B cell (primary cell): Measurements from ENCODE around the gene SELENOV. TPM values are rescaled to one million over a fixed set of nuclear protein-coding genes. Genes with fewer than 3 reads are reported as not detected.

ENCODE experiments used
- ATAC-seq: fragments of 200-7000 bp; cut with Tn5 transposase; one replicate; pipeline ENCODE4 v1.10.0; 2021; ENCODE audit warnings: low read depth, mild to moderate bottlenecking, moderate number of reproducible peaks, moderate library complexity
- CTCF ChIA-PET: fragments of 350-600 bp; sonication (Branson Sonifier 250); formaldehyde crosslinking; loops from one replicate; lab custom pipeline; 2021; ENCODE audit warnings: antibody characterized with exemption, inconsistent platforms; lab: Charles Lee
- POLR2A ChIA-PET: fragments of 350-600 bp; sonication (Branson Sonifier 250); formaldehyde crosslinking; loops from one replicate; lab custom pipeline; 2021; ENCODE audit warnings: antibody characterized with exemption; lab: Charles Lee
- DNase-seq: peaks from one replicate; pipeline ENCODE4 v3.0.0; 2013
- H2AFZ ChIP-seq: 2 replicates; pipeline ENCODE4 v1.6.1; 2012; ENCODE audit warnings: mild to moderate bottlenecking, low read depth, low read length; ENCODE audit not compliant: insufficient read depth, poor library complexity, severe bottlenecking
- H3K27ac ChIP-seq, 2 donors: 1 replicate in 1 of 2; 2 replicates in 1 of 2; pipeline ENCODE4 v1.5.1; 2012 to 2013; ENCODE audit warnings: low read length in 2 of 2, mild to moderate bottlenecking in 2 of 2, moderate library complexity in 1 of 2
- H3K27me3 ChIP-seq, 4 experiments: fragments of 200-600 bp in 1 of 4; sonication (generic) in 1 of 4; replicated peaks in 1 of 4; 1 replicate in 2 of 4; 2 replicates in 2 of 4; pipeline versions ENCODE4 v1.6.1 to v1.7.0; 2013 to 2016; ENCODE audit warnings: low read length in 3 of 4, mild to moderate bottlenecking in 2 of 4, mixed read lengths in 1 of 4, moderate library complexity in 1 of 4; ENCODE audit not compliant: insufficient read depth in 4 of 4, control insufficient read depth in 3 of 4; ENCODE audit errors: control extremely low read depth in 1 of 4
- H3K36me3 ChIP-seq, 2 experiments: replicated peaks in 1 of 2; 1 replicate in 1 of 2; 2 replicates in 1 of 2; pipeline versions ENCODE4 v1.6.1 to v1.7.1; 2013; ENCODE audit warnings: low read length in 1 of 2; ENCODE audit not compliant: insufficient read depth in 2 of 2, control insufficient read depth in 1 of 2; ENCODE audit errors: control extremely low read depth in 1 of 2, extremely low read depth in 1 of 2
- H3K4me1 ChIP-seq, 2 donors: fragments of 200-600 bp in 1 of 2; sonication (generic) in 1 of 2; 1 replicate in 1 of 2; 2 replicates in 1 of 2; pipeline versions ENCODE4 v1.5.1 to v1.6.1; 2013 to 2017; ENCODE audit warnings: low read length in 2 of 2; ENCODE audit not compliant: control insufficient read depth in 2 of 2, insufficient read depth in 2 of 2
- H3K4me2 ChIP-seq: replicated peaks from 2 replicates; pipeline ENCODE3; 2012; ENCODE audit warnings: mild to moderate bottlenecking, low read depth, low read length; ENCODE audit not compliant: poor library complexity, severe bottlenecking
- H3K4me3 ChIP-seq, 5 experiments: fragments of 200-600 bp in 1 of 5; sonication (generic) in 1 of 5; 1 replicate in 3 of 5; 2 replicates in 2 of 5; pipeline versions ENCODE4 v1.5.1 to v1.7.0; 2011 to 2016; ENCODE audit warnings: low read length in 4 of 5, mild to moderate bottlenecking in 4 of 5, low read depth in 2 of 5, control low read depth in 1 of 5, moderate library complexity in 1 of 5; ENCODE audit not compliant: insufficient read depth in 1 of 5; ENCODE audit errors: control extremely low read depth in 1 of 5, extremely low read depth in 1 of 5
- H3K79me2 ChIP-seq: fragments of 200-600 bp; sonication (generic); one replicate; pipeline ENCODE4 v1.6.0; 2016; ENCODE audit warnings: low read length; ENCODE audit not compliant: control insufficient read depth, insufficient read depth
- H3K9ac ChIP-seq: fragments of 200-600 bp; sonication (generic); 2 replicates; pipeline ENCODE4 v1.6.1; 2017; ENCODE audit warnings: mild to moderate bottlenecking, low read length, moderate library complexity
- H3K9me3 ChIP-seq, 3 donors: one replicate each; pipeline versions ENCODE4 v1.6.1 to v1.7.1; 2013; ENCODE audit warnings: low read length in 2 of 3; ENCODE audit not compliant: control insufficient read depth in 2 of 3, insufficient read depth in 1 of 3; ENCODE audit errors: control extremely low read depth in 1 of 3
- H4K20me1 ChIP-seq: 2 replicates; pipeline ENCODE4 v1.6.0; 2012; ENCODE audit warnings: mild to moderate bottlenecking, low read length; ENCODE audit not compliant: insufficient read depth, control insufficient read depth, poor library complexity, severe bottlenecking
- H3K27ac Mint-ChIP-seq: one replicate; pipeline ENCODE4 v1.8.0; 2021; ENCODE audit warnings: mixed read lengths
- H3K27me3 Mint-ChIP-seq: one replicate; pipeline ENCODE4 v1.8.0; 2021; ENCODE audit warnings: mixed read lengths
- H3K4me1 Mint-ChIP-seq: one replicate; pipeline ENCODE4 v1.8.0; 2021; ENCODE audit warnings: mixed read lengths
- H3K4me3 Mint-ChIP-seq: one replicate; pipeline ENCODE4 v1.8.0; 2021; ENCODE audit warnings: mixed read lengths
- H3K9me3 Mint-ChIP-seq: one replicate; pipeline ENCODE4 v1.8.0; 2022; ENCODE audit warnings: mixed read lengths; ENCODE audit not compliant: insufficient read depth
- CTCF ChIP-seq: fragments of 200-600 bp; IDR thresholded peaks from one replicate; pipeline ENCODE4 v1.8.0; 2022; ENCODE audit warnings: antibody characterized with exemption, mild to moderate bottlenecking
- EZH2 ChIP-seq: IDR thresholded peaks from 2 replicates; pipeline ENCODE4 v1.6.1; 2012; ENCODE audit warnings: borderline replicate concordance, low read depth, mild to moderate bottlenecking, moderate library complexity, low read length; ENCODE audit not compliant: insufficient read depth, poor library complexity, severe bottlenecking
- WGBS: methylation state at CpG from one replicate; pipeline ENCODE4 v1.1.5; 2013; ENCODE audit warnings: missing lambda C conversion rate; ENCODE audit not compliant: insufficient coverage; 5-methylcytosine and 5-hydroxymethylcytosine counted together
- intact Hi-C: fragments of 100-400 bp; cut with micrococcal nuclease; formaldehyde crosslinking; loops from one replicate; pipeline ENCODE4 v1.10.0; 2022
- polyA plus RNA-seq: library from polyadenylated mRNA; depleted of rRNA; stranded (reverse); fragments of >200 nt; gene quantifications from 2 replicates; pipeline ENCODE4 v1.2.3, GENCODE V29; 2012
- total RNA-seq, 2 donors: library from RNA; stranded (reverse); fragments of 120-200 nt in 1 of 2; gene quantifications; 1 replicate in 1 of 2; 2 replicates in 1 of 2; pipeline versions ENCODE4 v1.2.3 to v1.2.4, GENCODE V29; 2013 to 2022

Gene SELENOV
- total and polyA plus RNA-seq, 2 donors (not counting 1 experiment from before 2014, with no cell fraction given) = not detected

DNA sequence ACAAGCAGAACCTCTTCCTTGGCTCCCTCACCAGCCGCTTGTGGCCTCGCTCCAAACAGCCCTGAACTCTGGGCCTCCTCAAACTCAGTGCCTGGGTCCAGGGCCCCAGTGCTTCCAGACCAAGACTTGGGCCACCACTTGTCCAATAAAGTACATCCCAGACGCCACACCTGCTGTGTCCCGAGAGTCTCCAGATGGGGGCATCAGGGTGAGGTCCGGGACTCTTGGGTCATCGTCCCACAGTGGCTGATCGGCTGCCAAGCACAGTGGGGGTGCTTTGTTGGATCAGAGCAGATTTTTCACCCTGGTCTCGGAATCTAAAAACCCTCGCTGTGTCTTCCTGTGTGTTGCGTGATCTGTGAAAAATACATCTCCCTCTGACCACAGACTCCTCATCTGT, 25.2 kb upstream of the SELENOV start:
- POLR2A ChIA-PET = interaction anchor here (0.6 kb wide), 1 partner anchor 54 kb away, joined by 3 read pairs; the partner anchor contains the start of gene RPS16
- TF ChIP-seq EZH2 (no peak), CTCF (no peak)
- Histone ChIP-seq H3K4me3 (no peak overlapping the region), H3K9me3 (no peaks in the 10 kb centered on the region), H2AFZ (no peak overlapping the region), H3K27ac (no peak overlapping the region), H3K9ac (no peak overlapping the region), H3K36me3 (peaks cover 6 to 46% of the 10 kb centered on the region in 2 experiments), H3K79me2 (peaks cover 5% of the 10 kb centered on the region), H3K27me3 (no peaks in the 10 kb centered on the region), H3K4me1 (no peaks in the 10 kb centered on the region), H3K4me2 (no peak overlapping the region), H4K20me1 (peaks cover 5% of the 10 kb centered on the region)
- no peak overlapping the region for H3K27ac Mint-ChIP-seq
- no peaks in the 10 kb centered on the region for H3K4me1 Mint-ChIP-seq
- no peaks in the 10 kb centered on the region for H3K9me3 Mint-ChIP-seq
- WGBS = 100% methylated on average over 7 of the region's 10 CpGs
- H3K4me3 Mint-ChIP-seq = no peak overlapping the region
- CTCF ChIA-PET = interaction anchor here (0.6 to 1.2 kb wide), 2 partner anchors 13 to 46 kb away, joined by 3 read pairs; no protein-coding TSS in a partner anchor
- H3K27me3 Mint-ChIP-seq = no peaks in the 10 kb centered on the region
- ATAC-seq = no peak
- intact Hi-C loops = no loop called here
- DNase-seq = no peak

DNA sequence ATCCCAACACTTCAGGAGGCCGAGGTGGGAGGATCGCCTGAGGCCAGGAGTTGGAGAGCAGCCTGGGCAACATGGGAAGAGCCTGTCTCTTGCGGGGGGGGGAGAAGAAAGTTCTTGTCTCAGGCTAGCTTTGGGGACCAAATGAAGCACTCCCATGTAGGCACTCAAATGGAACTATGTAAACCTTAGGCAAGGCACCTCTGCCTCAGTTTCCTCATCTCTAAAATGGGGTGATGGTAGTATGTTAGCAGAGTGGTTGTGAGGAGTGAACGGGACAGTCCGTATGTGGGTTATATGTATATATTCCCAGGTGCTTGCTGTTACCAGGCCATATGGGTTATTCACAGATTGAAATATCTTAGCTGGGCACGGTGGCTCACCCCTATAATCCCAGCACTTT, 22.7 kb upstream of the SELENOV start:
- no peak for ATAC-seq
- H4K20me1 ChIP-seq = no peaks in the 10 kb centered on the region
- Mint-ChIP-seq H3K4me1 (no peaks in the 10 kb centered on the region), H3K27me3 (no peaks in the 10 kb centered on the region), H3K4me3 (no peak overlapping the region), H3K27ac (no peak overlapping the region), H3K9me3 (no peaks in the 10 kb centered on the region)
- no peak overlapping the region for H2AFZ ChIP-seq
- intact Hi-C loops = no loop called here
- H3K36me3 ChIP-seq = peaks cover 2 to 26% of the 10 kb centered on the region in 2 experiments
- no peak overlapping the region for H3K9ac ChIP-seq
- H3K27ac ChIP-seq = no peak overlapping the region
- no peaks in the 10 kb centered on the region for H3K4me1 ChIP-seq
- TF ChIP-seq CTCF (no peak), EZH2 (no peak)
- 100% methylated on average over 3 of the region's 6 CpGs for WGBS
- ChIA-PET POLR2A (interaction anchor here (0.6 kb wide), 1 partner anchor 121 kb away, joined by 4 read pairs; no protein-coding TSS in a partner anchor), CTCF (interaction anchor here (0.6 to 1.2 kb wide), 4 partner anchors 18 to 170 kb away, joined by 3 to 6 read pairs (median 4); no protein-coding TSS in a partner anchor)
- H3K4me2 ChIP-seq = no peak overlapping the region
- H3K27me3 ChIP-seq = no peaks in the 10 kb centered on the region
- no peak for DNase-seq
- H3K79me2 ChIP-seq = no peaks in the 10 kb centered on the region
- H3K9me3 ChIP-seq = no peaks in the 10 kb centered on the region
- H3K4me3 ChIP-seq = no peak overlapping the region
